NCI-H526 treated with DMSO at 0.1 percent for 48 hours (cell line): ENCODE data around the gene IGFALS.

Source experiments
- DNase-seq: peaks from one replicate; lab custom pipeline; 2025; lab: John Stamatoyannopoulos, UW

Gene IGFALS

GRCh38 chr16:1744338-1744840 is 49.1 kb downstream of the IGFALS start:
- no peak for DNase-seq

- no peak for DNase-seq
Observed at GRCh38 chr16:1743376-1744337, 49.8 kb downstream of the IGFALS start.

GRCh38 chr16:1741553-1742165 is 51.8 kb downstream of the IGFALS start:
- DNase-seq = no peak

- DNase-seq = no peak
Observed at GRCh38 chr16:1740781-1741490, 52.6 kb downstream of the IGFALS start.
